ENCODE data around the gene PCDHA10.
"Not testable (repeated sequence)": the region's sequence is repeated elsewhere in the genome, so short reads cannot be mapped to it uniquely, and the experiment has no call there.

Gene PCDHA10

DNA sequence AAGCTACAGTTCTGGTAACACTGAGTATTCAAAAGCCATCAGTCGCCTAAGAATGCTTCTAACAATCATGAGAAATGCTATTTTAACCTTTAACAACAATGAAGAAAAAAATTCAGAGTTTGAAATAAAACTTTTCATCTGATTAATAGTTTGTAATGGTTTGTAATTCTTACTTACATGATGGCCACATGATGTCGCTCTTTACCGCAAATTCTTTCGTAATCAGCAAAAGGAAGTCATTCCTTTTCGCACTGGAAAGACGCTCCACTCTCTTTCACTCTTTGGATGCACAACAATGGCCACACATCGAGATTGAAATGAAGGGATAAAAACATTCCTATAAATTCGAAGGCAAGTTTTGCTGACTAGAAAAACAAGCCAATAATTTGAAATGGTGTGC lies 21.7 kb upstream of the PCDHA10 start, which contains the start of gene PCDHA7:
Gene PCDHA7 (plus strand): TSS at position 277 of the 400 bp plus-strand sequence. CDS start 115 bp downstream, at position 392.
- no peaks in the 10 kb centered on the region for H4K20me1 ChIP-seq (ENCODE audit: insufficient read depth, low read length, poor library complexity, severe bottlenecking)
- H3K4me1 ChIP-seq (ENCODE audit: insufficient read depth, low read length, poor library complexity, severe bottlenecking): no peaks in the 10 kb centered on the region
- no peak within 1 kb of the TSS for H2AFZ ChIP-seq (ENCODE audit: low read length)
- no peak within 1 kb of the TSS for H3K4me2 ChIP-seq (ENCODE audit: low read depth, low read length, poor library complexity, severe bottlenecking)
- H3K9me3 ChIP-seq (ENCODE audit: insufficient read depth, low read depth, low read length): no peaks in the 10 kb centered on the region
- H3K36me3 ChIP-seq (ENCODE audit: insufficient read depth, low read length): no peaks in the 10 kb centered on the region
- TF ChIP-seq EZH2phosphoT487 (IDR thresholded peaks at IDR 0.05; ENCODE audit: borderline replicate concordance): no peak
- TF ChIP-seq, protein P1, sequence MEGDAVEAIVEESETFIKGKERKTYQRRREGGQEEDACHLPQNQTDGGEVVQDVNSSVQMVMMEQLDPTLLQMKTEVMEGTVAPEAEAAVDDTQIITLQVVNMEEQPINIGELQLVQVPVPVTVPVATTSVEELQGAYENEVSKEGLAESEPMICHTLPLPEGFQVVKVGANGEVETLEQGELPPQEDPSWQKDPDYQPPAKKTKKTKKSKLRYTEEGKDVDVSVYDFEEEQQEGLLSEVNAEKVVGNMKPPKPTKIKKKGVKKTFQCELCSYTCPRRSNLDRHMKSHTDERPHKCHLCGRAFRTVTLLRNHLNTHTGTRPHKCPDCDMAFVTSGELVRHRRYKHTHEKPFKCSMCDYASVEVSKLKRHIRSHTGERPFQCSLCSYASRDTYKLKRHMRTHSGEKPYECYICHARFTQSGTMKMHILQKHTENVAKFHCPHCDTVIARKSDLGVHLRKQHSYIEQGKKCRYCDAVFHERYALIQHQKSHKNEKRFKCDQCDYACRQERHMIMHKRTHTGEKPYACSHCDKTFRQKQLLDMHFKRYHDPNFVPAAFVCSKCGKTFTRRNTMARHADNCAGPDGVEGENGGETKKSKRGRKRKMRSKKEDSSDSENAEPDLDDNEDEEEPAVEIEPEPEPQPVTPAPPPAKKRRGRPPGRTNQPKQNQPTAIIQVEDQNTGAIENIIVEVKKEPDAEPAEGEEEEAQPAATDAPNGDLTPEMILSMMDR (conservative IDR thresholded peaks at IDR 0.05; ENCODE audit: low read length): no peak
- H3K9me2 ChIP-seq (replicated peaks; ENCODE audit: low read depth, low read length): no peaks in the 10 kb centered on the region
- H3K9ac ChIP-seq (ENCODE audit: low read depth, low read length, poor library complexity, severe bottlenecking): no peak within 1 kb of the TSS
- H3K79me2 ChIP-seq (ENCODE audit: insufficient read depth, low read length): no peaks in the 10 kb centered on the region
- H3K27me3 ChIP-seq (ENCODE audit: insufficient read depth, low read length, poor library complexity, severe bottlenecking): no peaks in the 10 kb centered on the region
- no peak within 1 kb of the TSS for H3K4me3 ChIP-seq (ENCODE audit: low read length, poor library complexity, severe bottlenecking)
- H3F3A ChIP-seq (ENCODE audit: low read depth): no peaks in the 10 kb centered on the region

DNA sequence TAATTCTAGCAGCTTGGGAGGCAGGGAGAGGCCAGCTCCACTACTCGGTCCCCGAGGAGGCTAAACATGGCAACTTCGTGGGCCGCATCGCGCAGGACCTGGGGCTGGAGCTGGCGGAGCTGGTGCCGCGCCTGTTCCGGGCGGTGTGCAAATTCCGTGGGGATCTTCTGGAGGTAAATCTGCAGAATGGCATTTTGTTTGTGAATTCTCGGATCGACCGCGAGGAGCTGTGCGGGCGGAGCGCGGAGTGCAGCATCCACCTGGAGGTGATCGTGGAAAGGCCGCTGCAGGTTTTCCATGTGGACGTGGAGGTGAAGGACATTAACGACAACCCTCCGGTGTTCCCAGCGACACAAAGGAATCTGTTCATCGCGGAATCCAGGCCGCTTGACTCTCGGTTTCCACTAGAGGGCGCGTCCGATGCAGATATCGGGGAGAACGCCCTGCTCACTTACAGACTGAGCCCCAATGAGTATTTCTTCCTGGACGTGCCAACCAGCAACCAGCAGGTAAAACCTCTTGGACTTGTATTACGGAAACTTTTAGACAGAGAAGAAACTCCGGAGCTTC lies 21.2 kb upstream of the PCDHA10 start:
- not testable (repeated sequence) for H3K27me3 ChIP-seq (ENCODE audit: insufficient read depth, low read length, poor library complexity, severe bottlenecking); H3K36me3 ChIP-seq (ENCODE audit: insufficient read depth, low read length); H3F3A ChIP-seq (ENCODE audit: low read depth); H3K79me2 ChIP-seq (ENCODE audit: insufficient read depth, low read length); H3K4me2 ChIP-seq (ENCODE audit: low read depth, low read length, poor library complexity, severe bottlenecking); H3K9me3 ChIP-seq (ENCODE audit: insufficient read depth, low read depth, low read length); H2AFZ ChIP-seq (ENCODE audit: low read length); H3K4me1 ChIP-seq (ENCODE audit: insufficient read depth, low read length, poor library complexity, severe bottlenecking); H3K9ac ChIP-seq (ENCODE audit: low read depth, low read length, poor library complexity, severe bottlenecking); H4K20me1 ChIP-seq (ENCODE audit: insufficient read depth, low read length, poor library complexity, severe bottlenecking); H3K9me2 ChIP-seq (replicated peaks; ENCODE audit: low read depth, low read length); H3K4me3 ChIP-seq (ENCODE audit: low read length, poor library complexity, severe bottlenecking)

DNA sequence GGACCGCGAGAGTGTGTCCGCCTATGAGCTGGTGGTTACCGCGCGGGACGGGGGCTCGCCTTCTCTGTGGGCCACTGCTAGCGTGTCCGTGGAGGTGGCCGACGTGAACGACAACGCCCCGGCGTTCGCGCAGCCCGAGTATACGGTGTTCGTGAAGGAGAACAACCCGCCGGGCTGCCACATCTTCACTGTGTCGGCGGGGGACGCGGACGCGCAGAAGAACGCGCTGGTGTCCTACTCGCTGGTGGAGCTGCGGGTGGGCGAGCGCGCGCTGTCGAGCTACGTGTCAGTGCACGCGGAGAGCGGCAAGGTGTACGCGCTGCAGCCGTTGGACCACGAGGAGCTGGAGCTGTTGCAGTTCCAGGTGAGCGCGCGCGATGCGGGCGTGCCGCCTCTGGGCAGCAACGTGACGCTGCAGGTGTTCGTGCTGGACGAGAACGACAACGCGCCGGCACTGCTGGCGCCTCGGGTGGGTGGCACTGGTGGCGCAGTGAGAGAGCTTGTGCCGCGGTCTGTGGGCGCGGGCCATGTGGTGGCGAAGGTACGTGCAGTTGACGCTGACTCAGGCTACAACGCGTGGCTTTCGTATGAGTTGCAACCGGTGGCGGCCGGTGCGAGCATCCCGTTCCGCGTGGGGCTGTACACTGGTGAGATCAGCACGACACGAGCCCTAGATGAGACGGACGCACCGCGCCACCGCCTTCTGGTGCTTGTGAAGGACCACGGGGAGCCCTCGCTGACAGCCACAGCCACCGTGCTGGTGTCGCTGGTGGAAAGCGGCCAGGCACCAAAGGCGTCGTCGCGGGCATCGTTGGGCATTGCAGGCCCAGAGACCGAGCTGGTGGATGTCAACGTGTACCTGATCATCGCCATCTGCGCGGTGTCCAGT lies 19.8 kb upstream of the PCDHA10 start:
- Histone ChIP-seq H2AFZ (ENCODE audit: low read length) (no peak overlapping the region), H3K4me2 (ENCODE audit: low read depth, low read length, poor library complexity, severe bottlenecking) (no peak overlapping the region), H3K9me3 (ENCODE audit: insufficient read depth, low read depth, low read length) (no peaks in the 10 kb centered on the region), H3K4me1 (ENCODE audit: insufficient read depth, low read length, poor library complexity, severe bottlenecking) (no peaks in the 10 kb centered on the region), H3K79me2 (ENCODE audit: insufficient read depth, low read length) (no peaks in the 10 kb centered on the region), H3K27me3 (ENCODE audit: insufficient read depth, low read length, poor library complexity, severe bottlenecking) (no peaks in the 10 kb centered on the region), H3K36me3 (ENCODE audit: insufficient read depth, low read length) (no peaks in the 10 kb centered on the region), H3K9me2 (replicated peaks; ENCODE audit: low read depth, low read length) (no peaks in the 10 kb centered on the region), H4K20me1 (ENCODE audit: insufficient read depth, low read length, poor library complexity, severe bottlenecking) (no peaks in the 10 kb centered on the region), H3F3A (ENCODE audit: low read depth) (no peaks in the 10 kb centered on the region), H3K4me3 (ENCODE audit: low read length, poor library complexity, severe bottlenecking) (no peak overlapping the region), H3K9ac (ENCODE audit: low read depth, low read length, poor library complexity, severe bottlenecking) (no peak overlapping the region)
- TF ChIP-seq EZH2phosphoT487 (IDR thresholded peaks at IDR 0.05; ENCODE audit: borderline replicate concordance): no peak
- TF ChIP-seq, protein P1 (conservative IDR thresholded peaks at IDR 0.05; ENCODE audit: low read length): no peak
